HCT116 (cell line): Measurements from ENCODE around the gene MMEL1. TPM values are rescaled to one million over a fixed set of nuclear protein-coding genes. Genes with fewer than 3 reads are reported as not detected.

ENCODE experiments used
- ATAC-seq: fragments of 200-7000 bp; cut with Tn5 transposase; 2 replicates; pipeline ENCODE4 v1.9.1; 2020; ENCODE audit warnings: mild to moderate bottlenecking, moderate library complexity
- BruUV-seq: library from RNA; stranded (reverse); fragments of 400-500 nt; replicated peaks from 2 replicates; lab custom pipeline; 2021; lab: Mats Ljungman, UMichigan
- CTCF ChIA-PET: fragments of 300-600 bp; sonication (Branson Sonifier 250); formaldehyde crosslinking; loops from one replicate; lab custom pipeline; 2021; ENCODE audit warnings: antibody characterized with exemption; lab: Charles Lee
- POLR2A ChIA-PET: fragments of 300-600, 350-600 bp; sonication (Branson Sonifier 250); formaldehyde crosslinking; loops from one replicate; lab custom pipeline; 2021; ENCODE audit warnings: antibody characterized with exemption; lab: Charles Lee
- RAD21 ChIA-PET, 2 experiments: fragments of 300-600 bp; sonication (Branson Sonifier 250); formaldehyde crosslinking; loops; one replicate each; lab custom pipeline; 2023; ENCODE audit warnings: low total read pairs in 2 of 2; ENCODE audit not compliant: uncharacterized antibody in 2 of 2, unreplicated experiment in 2 of 2, low non-redundant PET in 1 of 2; lab: Charles Lee
- DNase-seq: peaks from one replicate; pipeline ENCODE4 v3.0.0-alpha.2; 2010; ENCODE audit warnings: low read depth, low spot score
- H2AFZ ChIP-seq: fragments of 200-600 bp; shearing (Covaris generic), sonication (generic); 2 replicates; pipeline ENCODE4 v1.6.1; 2017; ENCODE audit warnings: low read depth, mixed run types, mixed read lengths, antibody characterized with exemption, low read length; ENCODE audit not compliant: poor library complexity, severe bottlenecking
- H3K27ac ChIP-seq: 2 replicates; pipeline ENCODE4 v1.5.1; 2012; ENCODE audit warnings: low read depth, low read length
- H3K27me3 ChIP-seq: fragments of 200-600 bp; sonication (generic); 2 replicates; pipeline ENCODE4 v1.6.1; 2016; ENCODE audit warnings: mixed run types, low read length, mixed read lengths; ENCODE audit not compliant: insufficient read depth
- H3K36me3 ChIP-seq, 2 experiments: fragments of 200-500 bp in 1 of 2; fragments of 200-600 bp in 1 of 2; sonication (Bioruptor generic) in 1 of 2; sonication (generic) in 1 of 2; 2 replicates each; pipeline versions ENCODE4 v1.5.1 to v1.6.1; 2014 to 2016; ENCODE audit warnings: low read length in 2 of 2, inconsistent platforms in 1 of 2, mixed read lengths in 1 of 2, mixed run types in 1 of 2; ENCODE audit not compliant: insufficient read depth in 2 of 2, control insufficient read depth in 1 of 2
- H3K4me1 ChIP-seq, 2 experiments: fragments of 200-600 bp in 1 of 2; sonication (generic) in 1 of 2; 2 replicates each; pipeline versions ENCODE4 v1.5.1 to v1.6.1; 2012 to 2017; ENCODE audit warnings: low read length in 2 of 2, inconsistent platforms in 1 of 2, mild to moderate bottlenecking in 1 of 2, mixed read lengths in 1 of 2, mixed run types in 1 of 2, moderate library complexity in 1 of 2; ENCODE audit not compliant: insufficient read depth in 2 of 2, control insufficient read depth in 1 of 2
- H3K4me2 ChIP-seq: fragments of 200-600 bp; sonication (generic); 2 replicates; pipeline ENCODE4 v1.6.1; 2017; ENCODE audit warnings: mixed run types, low read length, mixed read lengths
- H3K4me3 ChIP-seq, 2 experiments: fragments of 200-600 bp in 1 of 2; sonication (generic) in 1 of 2; replicated peaks in 1 of 2; 2 replicates each; pipeline ENCODE4 v1.5.1; 2011 to 2016; ENCODE audit warnings: low read length in 2 of 2, control low read depth in 1 of 2, low read depth in 1 of 2, mild to moderate bottlenecking in 1 of 2, mixed read lengths in 1 of 2, mixed run types in 1 of 2
- H3K79me2 ChIP-seq: fragments of 200-600 bp; sonication (generic); 2 replicates; pipeline ENCODE4 v1.6.1; 2017; ENCODE audit warnings: mild to moderate bottlenecking, mixed run types, low read length, moderate library complexity, mixed read lengths; ENCODE audit not compliant: insufficient read depth
- H3K9ac ChIP-seq: fragments of 200-600 bp; sonication (generic); 2 replicates; pipeline ENCODE4 v1.6.1; 2016; ENCODE audit warnings: low read length, mixed read lengths
- H3K9me2 ChIP-seq: fragments of 200-600 bp; sonication (generic), shearing (Covaris generic); 2 replicates; pipeline ENCODE4 v1.6.1; 2017; ENCODE audit warnings: mixed run types, mild to moderate bottlenecking, moderate library complexity; ENCODE audit not compliant: insufficient read depth
- H3K9me3 ChIP-seq, 2 experiments: fragments of 200-500 bp in 1 of 2; fragments of 200-600 bp in 1 of 2; sonication (Bioruptor generic) in 1 of 2; sonication (generic) in 1 of 2; 2 replicates each; pipeline ENCODE4 v1.6.1; 2014 to 2017; ENCODE audit warnings: low read length in 2 of 2, mixed read lengths in 2 of 2, inconsistent platforms in 1 of 2, low read depth in 1 of 2, mild to moderate bottlenecking in 1 of 2, mixed run types in 1 of 2, moderate library complexity in 1 of 2; ENCODE audit not compliant: control insufficient read depth in 1 of 2, insufficient read depth in 1 of 2
- H4K20me1 ChIP-seq: fragments of 200-600 bp; sonication (generic), shearing (Covaris generic); 2 replicates; pipeline ENCODE4 v1.6.1; 2017; ENCODE audit warnings: mixed run types, mild to moderate bottlenecking, moderate library complexity; ENCODE audit not compliant: insufficient read depth
- FOSL1 ChIP-seq: IDR thresholded peaks from 2 replicates; pipeline ENCODE4 v1.6.1; 2012; ENCODE audit warnings: low read depth
- JUND ChIP-seq: IDR thresholded peaks from 2 replicates; pipeline ENCODE4 v1.6.1; 2012
- POLR2AphosphoS5 ChIP-seq: IDR thresholded peaks from 2 replicates; pipeline ENCODE4 v1.6.1; 2011; ENCODE audit warnings: mild to moderate bottlenecking, low read depth, low read length, moderate library complexity
- SRF ChIP-seq: IDR thresholded peaks from 2 replicates; pipeline ENCODE4 v1.6.1; 2012; ENCODE audit warnings: low read depth
- intact Hi-C: fragments of 100-400 bp; cut with micrococcal nuclease; formaldehyde crosslinking; loops from 2 replicates; pipeline ENCODE4 v1.10.0; 2022
- total RNA-seq: library from RNA; stranded (reverse); gene quantifications from one replicate; pipeline ENCODE4 v1.2.1, GENCODE V29; 2021; ENCODE audit not compliant: unreplicated experiment

The MMEL1 gene
- total RNA-seq, 1 experiment from 2014 or later: 2.7 TPM

GRCh38 chr1:2638466-2639115, 5.8 kb upstream of the MMEL1 start:
- RAD21 ChIA-PET: no interaction called here
- H3K36me3 ChIP-seq: no peaks in the 10 kb centered on the region
- POLR2A ChIA-PET: no interaction called here

DNA sequence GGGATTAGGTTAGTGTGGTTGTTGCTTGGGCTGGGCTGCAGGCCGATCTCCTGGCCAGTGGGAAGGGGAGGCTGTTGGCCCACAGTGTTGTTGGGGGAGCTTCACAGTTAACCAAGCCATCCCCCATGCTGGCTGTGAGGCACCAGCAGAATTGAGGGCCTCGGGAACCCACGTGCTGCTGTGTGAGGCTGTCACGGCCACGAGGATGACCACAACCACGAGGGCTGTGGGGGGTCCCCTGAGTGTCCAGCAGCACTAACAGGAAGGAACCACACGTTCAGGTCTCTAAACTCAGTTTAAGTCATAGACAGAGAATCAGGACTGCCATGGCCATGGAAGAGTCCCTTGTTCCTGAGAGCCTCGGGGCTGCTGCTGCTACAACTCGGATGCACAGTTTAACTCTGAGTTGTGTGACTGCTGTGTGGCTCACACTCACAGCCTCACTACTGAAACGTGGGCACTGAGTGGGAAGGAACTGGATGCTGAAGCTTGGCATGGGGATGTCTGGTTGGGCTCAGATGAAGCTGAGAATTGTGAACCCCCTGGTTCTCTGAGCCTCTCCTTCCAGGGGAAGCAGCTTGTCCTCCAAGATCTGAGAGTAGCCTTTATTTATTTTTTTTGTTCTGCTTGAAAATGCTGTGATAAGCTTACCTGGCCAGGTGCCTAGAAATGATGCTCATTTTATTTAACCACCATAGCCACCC, 4.8 kb upstream of the MMEL1 start:
- H3K4me2 ChIP-seq: no peak overlapping the region
- H3K9ac ChIP-seq: no peak overlapping the region
- peaks cover 6 to 27% of the 10 kb centered on the region in 2 experiments; a peak in 3 of 4 replicates for H3K4me1 ChIP-seq
- ATAC-seq: no peak
- no peaks in the 10 kb centered on the region for H4K20me1 ChIP-seq
- no peak overlapping the region for H3K4me3 ChIP-seq
- POLR2A ChIA-PET: no interaction called here
- H3K36me3 ChIP-seq: no peaks in the 10 kb centered on the region
- TF ChIP-seq JUND (0 out of 2 replicates have a peak, but pooled peaks have one; percentile 24), POLR2AphosphoS5 (no peak), SRF (no peak)
- TF ChIP-seq, all 23 proteins: peak for 1
- Histone ChIP-seq H3K27me3 (no peaks in the 10 kb centered on the region), H3K9me2 (no peaks in the 10 kb centered on the region), H2AFZ (no peak overlapping the region), H3K9me3 (peaks cover 0 to 6% of the 10 kb centered on the region in 2 experiments; a peak in 2 of 4 replicates), H3K27ac (no peak overlapping the region), H3K79me2 (peaks cover 11% of the 10 kb centered on the region; the same call in 1 of the 2 replicates)
- no peak for DNase-seq
- ChIA-PET CTCF (no interaction called here), RAD21 (no interaction called here)
- intact Hi-C loops: no loop called here
- BruUV-seq: no TSS peak

More at GRCh38 chr1:2638466-2639115, 5.8 kb upstream of the MMEL1 start:
- CTCF ChIA-PET: no interaction called here
- ATAC-seq (no peak), DNase-seq (no peak)
- Histone ChIP-seq H3K4me1 (peaks cover 6 to 26% of the 10 kb centered on the region in 2 experiments; a peak in 3 of 4 replicates), H3K79me2 (peaks cover 13% of the 10 kb centered on the region; the same call in 1 of the 2 replicates), H4K20me1 (no peaks in the 10 kb centered on the region), H3K27me3 (no peaks in the 10 kb centered on the region), H3K4me3 (no peak overlapping the region), H3K27ac (no peak overlapping the region), H2AFZ (no peak overlapping the region), H3K9me3 (peaks cover 0 to 6% of the 10 kb centered on the region in 2 experiments; a peak in 2 of 4 replicates), H3K9ac (no peak overlapping the region)
- no TSS peak for BruUV-seq
- intact Hi-C loops: no loop called here
- TF ChIP-seq FOSL1 (no peak), POLR2AphosphoS5 (peak; percentile 24)
- TF ChIP-seq, all 23 proteins: peak for 1
- H3K4me2 ChIP-seq: no peak overlapping the region
- no peaks in the 10 kb centered on the region for H3K9me2 ChIP-seq
